OCI-LY1 (cell line): ENCODE results near the gene CSTF1.

Source experiments
- H2AFZ ChIP-seq: fragments of 200-600 bp; sonication (generic), shearing (Covaris generic); 2 replicates; pipeline ENCODE4 v1.6.0; 2014; ENCODE audit warnings: antibody characterized with exemption, mild to moderate bottlenecking, low read length
- H3F3A ChIP-seq: fragments of 200-600 bp; sonication (generic), shearing (Covaris generic); 2 replicates; pipeline ENCODE4 v1.6.0; 2014; ENCODE audit warnings: mild to moderate bottlenecking, antibody characterized with exemption, low read length, moderate library complexity; ENCODE audit not compliant: insufficient read depth
- H3K27ac ChIP-seq: fragments of 200-600 bp; sonication (generic); 2 replicates; pipeline ENCODE4 v1.5.1; 2014; ENCODE audit warnings: low read length, mixed run types, mild to moderate bottlenecking, low read depth; ENCODE audit not compliant: poor library complexity, severe bottlenecking
- H3K27me3 ChIP-seq: fragments of 200-600 bp; sonication (generic); 2 replicates; pipeline ENCODE4 v1.6.0; 2014; ENCODE audit warnings: antibody characterized with exemption, mild to moderate bottlenecking, low read length, moderate library complexity; ENCODE audit not compliant: insufficient read depth
- H3K36me3 ChIP-seq: fragments of 200-600 bp; sonication (generic); 2 replicates; pipeline ENCODE4 v1.6.1; 2014; ENCODE audit warnings: mild to moderate bottlenecking, antibody characterized with exemption, low read length, moderate library complexity, mixed read lengths; ENCODE audit not compliant: insufficient read depth
- H3K4me1 ChIP-seq: fragments of 200-600 bp; sonication (generic); 2 replicates; pipeline ENCODE4 v1.5.1; 2014; ENCODE audit warnings: mild to moderate bottlenecking, low read length, moderate library complexity; ENCODE audit not compliant: insufficient read depth, severe bottlenecking
- H3K4me2 ChIP-seq: fragments of 200-600 bp; sonication (generic), shearing (Covaris generic); 2 replicates; pipeline ENCODE4 v1.6.1; 2014; ENCODE audit warnings: low read length
- H3K4me3 ChIP-seq: fragments of 200-600 bp; sonication (generic); 2 replicates; pipeline ENCODE4 v1.5.1; 2014; ENCODE audit warnings: low read length, low read depth, mild to moderate bottlenecking, mixed read lengths; ENCODE audit not compliant: poor library complexity, severe bottlenecking
- H3K79me2 ChIP-seq: fragments of 200-600 bp; shearing (Covaris generic); 2 replicates; pipeline ENCODE4 v1.6.1; 2016; ENCODE audit warnings: mixed run types, low read length, mixed read lengths; ENCODE audit not compliant: insufficient read depth
- H3K9ac ChIP-seq: fragments of 200-600 bp; sonication (generic), shearing (Covaris generic); 2 replicates; pipeline ENCODE4 v1.6.1; 2014; ENCODE audit warnings: mild to moderate bottlenecking, low read length, mixed read lengths
- H3K9me2 ChIP-seq: fragments of 200-600 bp; sonication (generic), shearing (Covaris generic); 2 replicates; pipeline ENCODE4 v1.6.1; 2014; ENCODE audit warnings: low read depth, mild to moderate bottlenecking, low read length, mixed read lengths
- H3K9me3 ChIP-seq: fragments of 200-600 bp; shearing (Covaris generic); 2 replicates; pipeline ENCODE4 v1.6.1; 2014; ENCODE audit warnings: low read length, mixed read lengths
- H4K20me1 ChIP-seq: fragments of 200-600 bp; sonication (generic), shearing (Covaris generic); 2 replicates; pipeline ENCODE4 v1.6.0; 2016; ENCODE audit warnings: mild to moderate bottlenecking, low read length; ENCODE audit not compliant: insufficient read depth
- EZH2 ChIP-seq: fragments of 200-600 bp; sonication (generic), shearing (Covaris generic); IDR thresholded peaks from 2 replicates; pipeline ENCODE4 v1.8.0; 2017; ENCODE audit warnings: borderline replicate concordance, mixed run types, mild to moderate bottlenecking, antibody characterized with exemption, low read length, moderate library complexity, mixed read lengths
- TF ChIP-seq, protein P1 (sequence below): fragments of 200-600 bp; sonication (generic), shearing (Covaris generic); IDR thresholded peaks from 2 replicates; pipeline ENCODE4 v1.5.1; 2017; ENCODE audit warnings: mild to moderate bottlenecking, antibody characterized with exemption, low read length, moderate library complexity, mixed read lengths

Gene CSTF1

GRCh38 chr20:56449459-56449858, 57.0 kb downstream of the CSTF1 start:
- Histone ChIP-seq H3F3A (no peaks in the 10 kb centered on the region), H3K9me3 (no peaks in the 10 kb centered on the region), H3K79me2 (no peaks in the 10 kb centered on the region), H3K4me2 (no peak overlapping the region), H3K36me3 (no peaks in the 10 kb centered on the region), H3K9me2 (no peaks in the 10 kb centered on the region), H3K27me3 (no peaks in the 10 kb centered on the region), H3K4me3 (no peak overlapping the region), H3K27ac (no peak overlapping the region), H3K4me1 (no peaks in the 10 kb centered on the region), H3K9ac (no peak overlapping the region), H4K20me1 (no peaks in the 10 kb centered on the region), H2AFZ (no peak overlapping the region)
- TF ChIP-seq, protein P1, sequence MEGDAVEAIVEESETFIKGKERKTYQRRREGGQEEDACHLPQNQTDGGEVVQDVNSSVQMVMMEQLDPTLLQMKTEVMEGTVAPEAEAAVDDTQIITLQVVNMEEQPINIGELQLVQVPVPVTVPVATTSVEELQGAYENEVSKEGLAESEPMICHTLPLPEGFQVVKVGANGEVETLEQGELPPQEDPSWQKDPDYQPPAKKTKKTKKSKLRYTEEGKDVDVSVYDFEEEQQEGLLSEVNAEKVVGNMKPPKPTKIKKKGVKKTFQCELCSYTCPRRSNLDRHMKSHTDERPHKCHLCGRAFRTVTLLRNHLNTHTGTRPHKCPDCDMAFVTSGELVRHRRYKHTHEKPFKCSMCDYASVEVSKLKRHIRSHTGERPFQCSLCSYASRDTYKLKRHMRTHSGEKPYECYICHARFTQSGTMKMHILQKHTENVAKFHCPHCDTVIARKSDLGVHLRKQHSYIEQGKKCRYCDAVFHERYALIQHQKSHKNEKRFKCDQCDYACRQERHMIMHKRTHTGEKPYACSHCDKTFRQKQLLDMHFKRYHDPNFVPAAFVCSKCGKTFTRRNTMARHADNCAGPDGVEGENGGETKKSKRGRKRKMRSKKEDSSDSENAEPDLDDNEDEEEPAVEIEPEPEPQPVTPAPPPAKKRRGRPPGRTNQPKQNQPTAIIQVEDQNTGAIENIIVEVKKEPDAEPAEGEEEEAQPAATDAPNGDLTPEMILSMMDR = no peak
- TF ChIP-seq EZH2 = no peak

DNA sequence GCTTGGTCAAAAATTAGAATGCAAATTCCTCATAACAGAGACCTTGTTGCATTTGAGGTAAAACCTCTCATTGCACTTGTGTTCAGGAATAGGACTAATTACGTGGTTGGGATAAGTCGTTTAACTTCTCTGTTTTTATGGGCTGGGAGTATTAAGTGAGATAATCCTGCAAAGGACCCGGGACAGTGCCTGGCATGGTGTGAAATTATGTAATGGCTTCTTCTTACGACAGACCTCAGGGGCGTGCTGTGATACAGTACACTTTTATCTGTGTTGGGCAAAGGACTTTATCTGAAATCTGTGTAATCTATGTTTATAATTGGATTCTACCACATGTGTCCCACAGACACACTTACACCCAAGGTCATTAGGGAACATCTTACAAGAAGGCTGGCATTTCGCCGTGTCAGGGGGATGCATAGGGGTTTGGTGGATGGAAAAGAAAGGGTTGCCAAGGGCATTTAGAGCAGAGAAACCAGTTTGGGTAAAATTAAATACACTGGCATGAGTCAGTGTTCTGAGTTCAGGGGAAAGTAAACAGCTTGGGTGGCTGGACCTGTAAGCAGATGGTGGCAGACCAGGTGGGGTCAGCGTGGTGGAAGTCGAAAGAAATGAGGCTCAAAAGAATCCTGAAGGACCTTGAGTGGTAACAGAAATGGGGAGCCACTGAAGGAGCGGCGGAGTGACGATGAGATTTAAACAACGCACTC, 58.8 kb downstream of the CSTF1 start:
- H3F3A ChIP-seq = no peaks in the 10 kb centered on the region
- H4K20me1 ChIP-seq = no peaks in the 10 kb centered on the region
- no peaks in the 10 kb centered on the region for H3K4me1 ChIP-seq
- no peaks in the 10 kb centered on the region for H3K9me3 ChIP-seq
- no peaks in the 10 kb centered on the region for H3K9me2 ChIP-seq
- no peak overlapping the region for H3K9ac ChIP-seq
- H3K4me3 ChIP-seq = no peak overlapping the region
- H3K27me3 ChIP-seq = no peaks in the 10 kb centered on the region
- H3K27ac ChIP-seq = no peak overlapping the region
- H3K79me2 ChIP-seq = no peaks in the 10 kb centered on the region
- no peaks in the 10 kb centered on the region for H3K36me3 ChIP-seq
- TF ChIP-seq, protein P1 = no peak
- no peak for TF ChIP-seq EZH2
- no peak overlapping the region for H2AFZ ChIP-seq
- H3K4me2 ChIP-seq = no peak overlapping the region

GRCh38 chr20:56453352-56453751, 60.9 kb downstream of the CSTF1 start:
- no peak overlapping the region for H3K9ac ChIP-seq
- H3K79me2 ChIP-seq = no peaks in the 10 kb centered on the region
- no peak overlapping the region for H3K4me2 ChIP-seq
- H3K27ac ChIP-seq = no peak overlapping the region
- no peaks in the 10 kb centered on the region for H4K20me1 ChIP-seq
- H3K4me1 ChIP-seq = no peaks in the 10 kb centered on the region
- H3K27me3 ChIP-seq = 0 out of 2 replicates have a peak, but pooled peaks cover under 1% of the 10 kb centered on the region
- TF ChIP-seq, protein P1 = no peak
- TF ChIP-seq EZH2 = no peak
- no peaks in the 10 kb centered on the region for H3K36me3 ChIP-seq
- H3K9me3 ChIP-seq = no peaks in the 10 kb centered on the region
- H3K9me2 ChIP-seq = no peaks in the 10 kb centered on the region
- no peak overlapping the region for H3K4me3 ChIP-seq
- no peak overlapping the region for H2AFZ ChIP-seq
- H3F3A ChIP-seq = no peaks in the 10 kb centered on the region
